Activated CD8-positive, alpha-beta T cell treated with anti-CD3 and anti-CD28 coated beads, Interleukin-2, amount 10 ng/mL, durations not matched to agents 7 days and 5 days (primary cell): ENCODE results near the gene MAPKAPK3. TPM values are rescaled to one million over a fixed set of nuclear protein-coding genes. Genes with fewer than 3 reads are reported as not detected.
A peak's percentile ranks its signal among the peaks of the same experiment; 100 is the strongest.

Source experiments
- ATAC-seq: fragments of 150-1000 bp; cut with Tn5 transposase; one replicate; pipeline ENCODE4 v1.10.0; 2021; ENCODE audit warnings: moderate library complexity
- CTCF ChIA-PET: fragments of 350-600 bp; sonication (Branson Sonifier 250); formaldehyde crosslinking; loops from one replicate; lab custom pipeline; 2021; ENCODE audit warnings: antibody characterized with exemption; lab: Charles Lee
- POLR2A ChIA-PET: fragments of 350-600 bp; sonication (Branson Sonifier 250); formaldehyde crosslinking; loops from one replicate; lab custom pipeline; 2021; ENCODE audit warnings: antibody characterized with exemption; lab: Charles Lee
- DNase-seq: peaks from one replicate; pipeline ENCODE4 v3.0.0-alpha.2; 2020
- H3K27ac Mint-ChIP-seq: one replicate; pipeline ENCODE4 v1.8.0; 2021; ENCODE audit warnings: mild to moderate bottlenecking, mixed read lengths
- H3K27me3 Mint-ChIP-seq: one replicate; pipeline ENCODE4 v1.8.0; 2021; ENCODE audit warnings: low read depth, mixed read lengths
- H3K36me3 Mint-ChIP-seq: one replicate; pipeline ENCODE4 v1.8.0; 2021; ENCODE audit warnings: low read depth, mixed read lengths
- H3K4me1 Mint-ChIP-seq: one replicate; pipeline ENCODE4 v1.8.0; 2021; ENCODE audit warnings: low read depth, mixed read lengths
- H3K4me3 Mint-ChIP-seq: one replicate; pipeline ENCODE4 v1.8.0; 2021; ENCODE audit warnings: mild to moderate bottlenecking, mixed read lengths
- H3K9me3 Mint-ChIP-seq: one replicate; pipeline ENCODE4 v1.8.0; 2022; ENCODE audit warnings: mixed read lengths; ENCODE audit not compliant: insufficient read depth
- total RNA-seq, 2 experiments: library from RNA; stranded (reverse); gene quantifications; one replicate each; pipeline ENCODE4 v1.2.3, GENCODE V29; 2021

MAPKAPK3 gene
- total RNA-seq, 2 experiments from 2014 or later, result 224 to 225 TPM

GRCh38 chr3:50587373-50587772 lies 29.6 kb upstream of the MAPKAPK3 start:
- POLR2A ChIA-PET, result interaction anchor here (0.7 to 11.1 kb wide), 3 partner anchors 13 to 23 kb away, joined by 3 to 970 read pairs (median 612); partner anchors contain the start of genes C3orf18, CISH and HEMK1
- peaks cover 96% of the 10 kb centered on the region for H3K4me1 Mint-ChIP-seq
- H3K36me3 Mint-ChIP-seq, result peaks cover 64% of the 10 kb centered on the region
- H3K9me3 Mint-ChIP-seq, result no peaks in the 10 kb centered on the region
- no peak for ATAC-seq
- CTCF ChIA-PET, result interaction anchor here (11.1 kb wide), 2 partner anchors 15 to 22 kb away, joined by 387 to 535 read pairs; partner anchors contain the start of genes C3orf18, CISH, HEMK1 and MAPKAPK3
- DNase-seq, result no peak
- H3K4me3 Mint-ChIP-seq, result peak overlapping the region; percentile 15
- no peaks in the 10 kb centered on the region for H3K27me3 Mint-ChIP-seq
- peak overlapping the region; percentile 98 for H3K27ac Mint-ChIP-seq

- Mint-ChIP-seq H3K9me3 (no peaks in the 10 kb centered on the region), H3K27me3 (no peaks in the 10 kb centered on the region), H3K36me3 (peaks cover 60% of the 10 kb centered on the region), H3K4me3 (peak overlapping the region; percentile 62), H3K4me1 (peaks cover 97% of the 10 kb centered on the region), H3K27ac (peak overlapping the region; percentile 98)
- peak; percentile 78 for DNase-seq
- ChIA-PET POLR2A (interaction anchor here (0.6 to 11.1 kb wide), 7 partner anchors 14 to 1690 kb away, joined by 3 to 970 read pairs (median 7); partner anchors contain the start of genes C3orf18, CISH, HEMK1 and RASSF1), CTCF (interaction anchor here (3.1 to 11.1 kb wide), 3 partner anchors 7 to 21 kb away, joined by 15 to 535 read pairs (median 387); partner anchors contain the start of genes C3orf18, CISH, HEMK1 and MAPKAPK3)
- ATAC-seq, result peak; percentile 41
Observed at GRCh38 chr3:50587806-50588758, 28.9 kb upstream of the MAPKAPK3 start.

GRCh38 chr3:50588759-50589433 lies 28.1 kb upstream of the MAPKAPK3 start:
- ChIA-PET POLR2A (interaction anchor here (0.8 to 11.1 kb wide), 6 partner anchors 15 to 252 kb away, joined by 3 to 970 read pairs (median 14); partner anchors contain the start of genes C3orf18, CISH, HEMK1 and RASSF1), CTCF (interaction anchor here (3.1 to 11.1 kb wide), 3 partner anchors 8 to 21 kb away, joined by 15 to 535 read pairs (median 387); partner anchors contain the start of genes C3orf18, CISH, HEMK1 and MAPKAPK3)
- DNase-seq (no peak), ATAC-seq (no peak)
- no peaks in the 10 kb centered on the region for H3K9me3 Mint-ChIP-seq
- peak overlapping the region; percentile 98 for H3K27ac Mint-ChIP-seq
- H3K4me3 Mint-ChIP-seq, result peak overlapping the region; percentile 62
- H3K27me3 Mint-ChIP-seq, result no peaks in the 10 kb centered on the region
- peaks cover 54% of the 10 kb centered on the region for H3K36me3 Mint-ChIP-seq
- peaks cover 97% of the 10 kb centered on the region for H3K4me1 Mint-ChIP-seq

- H3K27ac Mint-ChIP-seq, result peak overlapping the region; percentile 98
- no peaks in the 10 kb centered on the region for H3K27me3 Mint-ChIP-seq
- peaks cover 42% of the 10 kb centered on the region for H3K36me3 Mint-ChIP-seq
- no peaks in the 10 kb centered on the region for H3K9me3 Mint-ChIP-seq
- ChIA-PET POLR2A (interaction anchor here (1.0 to 11.1 kb wide), 7 partner anchors 15 to 794 kb away, joined by 4 to 970 read pairs (median 16); partner anchors contain the start of genes C3orf18, CISH, HEMK1 and MANF), CTCF (interaction anchor here (0.9 to 11.1 kb wide), 7 partner anchors 10 to 794 kb away, joined by 3 to 535 read pairs (median 5); partner anchors contain the start of genes C3orf18, CISH, HEMK1 and MANF)
- DNase-seq (peak; percentile 48), ATAC-seq (peak; percentile 16)
- H3K4me1 Mint-ChIP-seq, result peaks cover 99% of the 10 kb centered on the region
- peak overlapping the region; percentile 69 for H3K4me3 Mint-ChIP-seq
Observed at GRCh38 chr3:50591196-50591741, 25.7 kb upstream of the MAPKAPK3 start.

GRCh38 chr3:50592568-50592967 lies 24.4 kb upstream of the MAPKAPK3 start:
- Mint-ChIP-seq H3K27ac (peak overlapping the region; percentile 98), H3K4me3 (peak overlapping the region; percentile 58), H3K27me3 (no peaks in the 10 kb centered on the region), H3K9me3 (no peaks in the 10 kb centered on the region), H3K36me3 (peaks cover 35% of the 10 kb centered on the region), H3K4me1 (peaks cover 90% of the 10 kb centered on the region)
- ATAC-seq (no peak), DNase-seq (no peak)
- ChIA-PET CTCF (interaction anchor here (2.0 to 11.1 kb wide), 3 partner anchors 17 to 60 kb away, joined by 5 to 535 read pairs (median 387); partner anchors contain the start of genes C3orf18, CISH, HEMK1 and MAPKAPK3), POLR2A (interaction anchor here (0.8 to 11.1 kb wide), 5 partner anchors 9 to 255 kb away, joined by 3 to 970 read pairs (median 9); partner anchors contain the start of genes C3orf18, CISH, HEMK1 and MAPKAPK3)

- no peaks in the 10 kb centered on the region for H3K27me3 Mint-ChIP-seq
- POLR2A ChIA-PET, result interaction anchor here (11.1 kb wide), 2 partner anchors 12 to 20 kb away, joined by 612 to 970 read pairs; partner anchors contain the start of genes C3orf18, CISH and HEMK1
- H3K4me1 Mint-ChIP-seq, result peaks cover 88% of the 10 kb centered on the region
- DNase-seq (no peak), ATAC-seq (no peak)
- H3K9me3 Mint-ChIP-seq, result no peaks in the 10 kb centered on the region
- peaks cover 34% of the 10 kb centered on the region for H3K36me3 Mint-ChIP-seq
- CTCF ChIA-PET, result interaction anchor here (0.8 to 11.1 kb wide), 5 partner anchors 13 to 59 kb away, joined by 3 to 535 read pairs (median 6); partner anchors contain the start of genes C3orf18, CISH, HEMK1 and MAPKAPK3
- H3K4me3 Mint-ChIP-seq, result no peak overlapping the region
- peak overlapping the region; percentile 98 for H3K27ac Mint-ChIP-seq
Observed at GRCh38 chr3:50594253-50594785, 22.6 kb upstream of the MAPKAPK3 start.

- no peak for DNase-seq
- Mint-ChIP-seq H3K27me3 (no peaks in the 10 kb centered on the region), H3K36me3 (peaks cover 67% of the 10 kb centered on the region), H3K9me3 (no peaks in the 10 kb centered on the region), H3K4me1 (peaks cover 89% of the 10 kb centered on the region), H3K4me3 (no peak overlapping the region), H3K27ac (peak overlapping the region; percentile 97)
- POLR2A ChIA-PET, result interaction anchor here (0.6 to 16.4 kb wide), 5 partner anchors 9 to 63 kb away, joined by 3 to 970 read pairs (median 23); partner anchors contain the start of genes CISH, HEMK1 and MAPKAPK3
- no peak for ATAC-seq
- CTCF ChIA-PET, result interaction anchor here (1.4 to 29.5 kb wide), 4 partner anchors 9 to 27 kb away, joined by 4 to 1321 read pairs (median 314); partner anchors contain the start of genes C3orf18, CISH and HEMK1
Observed at GRCh38 chr3:50599115-50599715, 17.7 kb upstream of the MAPKAPK3 start.

- Mint-ChIP-seq H3K27ac (peak overlapping the region; percentile 97), H3K4me1 (peaks cover 89% of the 10 kb centered on the region), H3K4me3 (peak overlapping the region; percentile 94), H3K27me3 (no peaks in the 10 kb centered on the region), H3K9me3 (no peaks in the 10 kb centered on the region), H3K36me3 (peaks cover 67% of the 10 kb centered on the region)
- DNase-seq, result no peak
- CTCF ChIA-PET, result interaction anchor here (5.6 to 29.5 kb wide), 3 partner anchors 9 to 28 kb away, joined by 94 to 1321 read pairs (median 535); partner anchors contain the start of genes C3orf18, CISH and HEMK1
- POLR2A ChIA-PET, result interaction anchor here (1.0 to 22.1 kb wide), 6 partner anchors 10 to 259 kb away, joined by 3 to 1664 read pairs (median 210); partner anchors contain the start of genes C3orf18, CISH, HEMK1 and MAPKAPK3
- no peak for ATAC-seq
Observed at GRCh38 chr3:50599716-50600118, 17.2 kb upstream of the MAPKAPK3 start.

- peak overlapping the region; percentile 97 for H3K27ac Mint-ChIP-seq
- ChIA-PET POLR2A (interaction anchor here (1.0 to 22.1 kb wide), 6 partner anchors 10 to 259 kb away, joined by 3 to 1664 read pairs (median 202); partner anchors contain the start of genes C3orf18, CISH, HEMK1 and MAPKAPK3), CTCF (interaction anchor here (1.3 to 29.5 kb wide), 4 partner anchors 10 to 28 kb away, joined by 4 to 1321 read pairs (median 314); partner anchors contain the start of genes C3orf18, CISH and HEMK1)
- DNase-seq (no peak), ATAC-seq (no peak)
- peaks cover 71% of the 10 kb centered on the region for H3K36me3 Mint-ChIP-seq
- peaks cover 89% of the 10 kb centered on the region for H3K4me1 Mint-ChIP-seq
- H3K27me3 Mint-ChIP-seq, result no peaks in the 10 kb centered on the region
- peak overlapping the region; percentile 94 for H3K4me3 Mint-ChIP-seq
- no peaks in the 10 kb centered on the region for H3K9me3 Mint-ChIP-seq
Observed at GRCh38 chr3:50600141-50600753, 16.7 kb upstream of the MAPKAPK3 start.
